GM12873 (cell line): ENCODE results near the gene RNPS1.
A peak's percentile ranks its signal among the peaks of the same experiment; 100 is the strongest.

Source experiments
- TF ChIP-seq, protein P1 (sequence below): IDR thresholded peaks from 2 replicates; pipeline ENCODE4 v1.5.1; 2012; ENCODE audit warnings: low read depth, mild to moderate bottlenecking, moderate library complexity, low read length, control low read depth; ENCODE audit not compliant: insufficient read depth; ENCODE audit errors: missing control alignments

RNPS1 gene

GRCh38 chr16:2256531-2257140, 11.3 kb downstream of the RNPS1 start:
- TF ChIP-seq, protein P1, sequence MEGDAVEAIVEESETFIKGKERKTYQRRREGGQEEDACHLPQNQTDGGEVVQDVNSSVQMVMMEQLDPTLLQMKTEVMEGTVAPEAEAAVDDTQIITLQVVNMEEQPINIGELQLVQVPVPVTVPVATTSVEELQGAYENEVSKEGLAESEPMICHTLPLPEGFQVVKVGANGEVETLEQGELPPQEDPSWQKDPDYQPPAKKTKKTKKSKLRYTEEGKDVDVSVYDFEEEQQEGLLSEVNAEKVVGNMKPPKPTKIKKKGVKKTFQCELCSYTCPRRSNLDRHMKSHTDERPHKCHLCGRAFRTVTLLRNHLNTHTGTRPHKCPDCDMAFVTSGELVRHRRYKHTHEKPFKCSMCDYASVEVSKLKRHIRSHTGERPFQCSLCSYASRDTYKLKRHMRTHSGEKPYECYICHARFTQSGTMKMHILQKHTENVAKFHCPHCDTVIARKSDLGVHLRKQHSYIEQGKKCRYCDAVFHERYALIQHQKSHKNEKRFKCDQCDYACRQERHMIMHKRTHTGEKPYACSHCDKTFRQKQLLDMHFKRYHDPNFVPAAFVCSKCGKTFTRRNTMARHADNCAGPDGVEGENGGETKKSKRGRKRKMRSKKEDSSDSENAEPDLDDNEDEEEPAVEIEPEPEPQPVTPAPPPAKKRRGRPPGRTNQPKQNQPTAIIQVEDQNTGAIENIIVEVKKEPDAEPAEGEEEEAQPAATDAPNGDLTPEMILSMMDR: no peak

GRCh38 chr16:2253293-2253692, 14.6 kb downstream of the RNPS1 start:
- TF ChIP-seq, protein P1: no peak

DNA sequence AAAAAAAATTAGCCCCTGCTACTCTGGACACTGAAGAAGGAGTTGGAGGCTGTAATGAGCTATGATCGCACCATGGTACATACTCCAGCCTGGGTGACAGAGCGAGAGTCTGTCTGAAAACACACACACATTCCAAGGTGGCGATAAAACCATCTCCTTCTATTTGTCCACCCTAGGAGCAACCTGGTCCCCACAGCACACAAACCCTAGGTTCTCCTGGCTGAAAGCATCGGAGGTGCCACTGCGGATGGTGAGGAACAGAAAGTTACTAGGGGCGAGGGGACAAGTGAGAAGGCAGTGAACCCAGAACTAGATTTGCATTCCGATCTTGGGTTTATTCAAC, 15.1 kb downstream of the RNPS1 start:
- TF ChIP-seq, protein P1: no peak

GRCh38 chr16:2251296-2252111, 16.4 kb downstream of the RNPS1 start, which contains the start of gene ECI1:
ECI1 (minus strand) TSS chr16:2251587; CDS start chr16:2251566, 21 bp downstream.
- TF ChIP-seq, protein P1: peak; percentile 63

GRCh38 chr16:2250652-2251295, 17.2 kb downstream of the RNPS1 start:
- TF ChIP-seq, protein P1: no peak

DNA sequence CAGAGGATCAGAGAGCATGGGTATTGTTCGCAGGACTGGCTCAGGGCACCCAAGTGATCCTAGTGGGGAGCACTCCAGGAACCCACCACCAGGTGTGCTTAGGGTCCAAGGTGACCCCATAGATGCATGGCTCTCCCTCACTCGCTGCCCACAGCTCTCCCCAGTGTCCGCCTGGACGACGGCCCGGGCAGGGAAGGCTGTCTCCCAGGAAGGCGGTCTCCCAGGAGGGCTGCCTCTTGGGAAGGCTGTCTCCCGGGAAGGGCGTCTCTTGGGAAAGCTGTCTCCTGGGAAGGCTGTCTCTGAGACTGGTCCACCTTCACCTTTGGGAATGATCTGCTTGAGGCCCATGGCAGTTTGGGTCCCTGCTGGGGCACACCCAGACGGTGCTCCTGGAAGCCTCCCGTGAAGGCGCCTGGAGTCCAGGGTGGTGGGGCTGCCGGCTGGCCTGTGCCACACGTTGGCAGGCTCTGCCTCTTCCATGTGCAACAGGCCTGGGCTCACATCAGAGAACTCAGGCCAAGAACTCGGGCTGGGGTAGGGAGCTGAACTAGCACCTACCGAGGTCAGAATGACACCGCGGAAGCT, 21.5 kb downstream of the RNPS1 start:
- TF ChIP-seq, protein P1: no peak
